A673 (cell line): ENCODE data around the gene PRG2. TPM values are rescaled to one million over a fixed set of nuclear protein-coding genes. Genes with fewer than 3 reads are reported as not detected.

ENCODE experiments used
- BruUV-seq: library from RNA; stranded (reverse); fragments of 400-500 nt; replicated peaks from 2 replicates; lab custom pipeline; 2021; lab: Mats Ljungman, UMichigan
- CTCF ChIA-PET: fragments of 300-600 bp; sonication (Branson Sonifier 250); formaldehyde crosslinking; loops from one replicate; lab custom pipeline; 2022; ENCODE audit warnings: antibody characterized with exemption; lab: Charles Lee
- POLR2A ChIA-PET: fragments of 300-600 bp; sonication (Branson Sonifier 250); formaldehyde crosslinking; loops from one replicate; lab custom pipeline; 2022; ENCODE audit warnings: antibody characterized with exemption; ENCODE audit not compliant: low non-redundant PET; lab: Charles Lee
- DNase-seq: peaks from one replicate; pipeline ENCODE4 v3.0.0-alpha.2; 2015; ENCODE audit warnings: low spot score
- H3K27ac ChIP-seq: fragments of 200-600 bp; sonication (generic); 2 replicates; pipeline ENCODE4 v1.5.1; 2016; ENCODE audit warnings: mixed run types, low read depth, mild to moderate bottlenecking, mixed read lengths, antibody characterized with exemption, low read length; ENCODE audit not compliant: poor library complexity, severe bottlenecking
- H3K27me3 ChIP-seq: fragments of 200-600 bp; sonication (generic); replicated peaks from 2 replicates; pipeline ENCODE4 v1.6.1; 2017; ENCODE audit warnings: mixed run types, low read depth, mild to moderate bottlenecking, mixed read lengths, antibody characterized with exemption, low read length; ENCODE audit not compliant: insufficient read depth, poor library complexity
- H3K36me3 ChIP-seq: fragments of 200-600 bp; sonication (generic); 2 replicates; pipeline ENCODE4 v1.6.1; 2016; ENCODE audit warnings: mixed run types, mild to moderate bottlenecking, mixed read lengths, antibody characterized with exemption, low read length; ENCODE audit not compliant: insufficient read depth, poor library complexity, severe bottlenecking
- H3K4me1 ChIP-seq: fragments of 200-600 bp; sonication (generic); 2 replicates; pipeline ENCODE4 v1.6.1; 2017; ENCODE audit warnings: mixed run types, mild to moderate bottlenecking, mixed read lengths, antibody characterized with exemption, low read length; ENCODE audit not compliant: insufficient read depth, poor library complexity, severe bottlenecking
- H3K4me3 ChIP-seq: fragments of 200-600 bp; sonication (generic); 2 replicates; pipeline ENCODE4 v1.5.1; 2016; ENCODE audit warnings: low read depth, mixed run types, mild to moderate bottlenecking, mixed read lengths, low read length; ENCODE audit not compliant: poor library complexity, severe bottlenecking
- H3K9me3 ChIP-seq: fragments of 200-600 bp; sonication (generic); 2 replicates; pipeline ENCODE4 v1.6.1; 2016; ENCODE audit warnings: mixed run types, low read depth, mild to moderate bottlenecking, mixed read lengths, antibody characterized with exemption, low read length; ENCODE audit not compliant: poor library complexity, severe bottlenecking
- EZH2 ChIP-seq: fragments of 200-600 bp; sonication (generic); IDR thresholded peaks from 2 replicates; pipeline ENCODE4 v1.6.1; 2017; ENCODE audit warnings: borderline replicate concordance, low read depth, mild to moderate bottlenecking, mixed read lengths, antibody characterized with exemption, low read length; ENCODE audit not compliant: poor library complexity, severe bottlenecking
- intact Hi-C: fragments of 100-400 bp; cut with micrococcal nuclease; formaldehyde crosslinking; loops from one replicate; pipeline ENCODE4 v1.10.0; 2022; ENCODE audit not compliant: unreplicated experiment
- total RNA-seq: library from RNA; stranded (reverse); gene quantifications from 2 replicates; pipeline ENCODE4 v1.2.3, GENCODE V29; 2021
- TF ChIP-seq, protein P1 (sequence below): fragments of 300-800, 200-600 bp; sonication (generic); conservative IDR thresholded peaks from 2 replicates; pipeline ENCODE4 v1.5.1; 2017; ENCODE audit warnings: low read depth, mild to moderate bottlenecking, antibody characterized with exemption, low read length, moderate library complexity, mixed read lengths

PRG2 gene
- total RNA-seq, 1 experiment from 2014 or later: not detected

DNA sequence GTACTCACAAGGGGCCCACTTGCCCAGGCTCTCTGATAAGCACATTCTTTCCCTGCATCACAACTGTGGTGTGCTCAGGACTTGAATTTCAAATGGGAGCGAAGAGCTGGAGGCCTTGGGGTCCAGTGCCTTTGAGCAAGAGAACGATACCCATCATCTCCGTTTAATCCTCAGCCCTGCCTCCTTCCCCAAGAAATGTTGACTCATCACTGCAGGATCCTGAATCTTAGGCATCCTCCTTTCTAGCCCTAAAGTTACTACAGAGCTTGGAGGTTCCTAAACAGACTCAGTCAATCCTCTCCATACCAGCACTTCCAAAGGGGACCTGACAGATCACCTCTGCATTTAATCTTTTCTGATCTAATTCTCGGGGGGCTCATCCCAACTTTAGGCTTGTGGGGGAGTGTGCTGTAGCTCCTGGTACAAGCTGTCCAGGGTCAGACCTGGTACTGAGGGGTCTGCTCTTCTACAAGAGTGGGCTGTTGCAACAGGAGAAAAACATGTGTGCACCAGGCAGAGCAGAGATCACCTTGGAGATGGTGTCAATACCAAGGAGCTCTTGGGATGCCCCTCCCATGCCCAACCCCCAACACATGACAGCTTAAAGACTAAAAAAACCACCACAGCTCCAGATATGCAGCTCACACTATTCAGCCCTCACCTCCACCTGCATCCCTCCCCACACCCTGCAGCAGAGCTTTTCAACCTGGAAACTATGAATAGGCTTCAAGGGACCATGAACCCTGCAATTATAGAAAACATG is 3.9 kb upstream of the PRG2 start:
- BruUV-seq: no TSS peak
- Histone ChIP-seq H3K9me3 (no peaks in the 10 kb centered on the region), H3K27ac (no peak overlapping the region), H3K27me3 (peaks cover 16% of the 10 kb centered on the region), H3K4me1 (no peaks in the 10 kb centered on the region), H3K4me3 (no peak overlapping the region), H3K36me3 (no peaks in the 10 kb centered on the region)
- no peak for DNase-seq
- intact Hi-C loops: no loop called here
- ChIA-PET POLR2A (no interaction called here), CTCF (interaction anchor here (0.6 kb wide), 1 partner anchor 247 kb away, joined by 3 read pairs; no protein-coding TSS in a partner anchor)
- TF ChIP-seq EZH2: no peak
- TF ChIP-seq, protein P1, sequence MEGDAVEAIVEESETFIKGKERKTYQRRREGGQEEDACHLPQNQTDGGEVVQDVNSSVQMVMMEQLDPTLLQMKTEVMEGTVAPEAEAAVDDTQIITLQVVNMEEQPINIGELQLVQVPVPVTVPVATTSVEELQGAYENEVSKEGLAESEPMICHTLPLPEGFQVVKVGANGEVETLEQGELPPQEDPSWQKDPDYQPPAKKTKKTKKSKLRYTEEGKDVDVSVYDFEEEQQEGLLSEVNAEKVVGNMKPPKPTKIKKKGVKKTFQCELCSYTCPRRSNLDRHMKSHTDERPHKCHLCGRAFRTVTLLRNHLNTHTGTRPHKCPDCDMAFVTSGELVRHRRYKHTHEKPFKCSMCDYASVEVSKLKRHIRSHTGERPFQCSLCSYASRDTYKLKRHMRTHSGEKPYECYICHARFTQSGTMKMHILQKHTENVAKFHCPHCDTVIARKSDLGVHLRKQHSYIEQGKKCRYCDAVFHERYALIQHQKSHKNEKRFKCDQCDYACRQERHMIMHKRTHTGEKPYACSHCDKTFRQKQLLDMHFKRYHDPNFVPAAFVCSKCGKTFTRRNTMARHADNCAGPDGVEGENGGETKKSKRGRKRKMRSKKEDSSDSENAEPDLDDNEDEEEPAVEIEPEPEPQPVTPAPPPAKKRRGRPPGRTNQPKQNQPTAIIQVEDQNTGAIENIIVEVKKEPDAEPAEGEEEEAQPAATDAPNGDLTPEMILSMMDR: no peak

DNA sequence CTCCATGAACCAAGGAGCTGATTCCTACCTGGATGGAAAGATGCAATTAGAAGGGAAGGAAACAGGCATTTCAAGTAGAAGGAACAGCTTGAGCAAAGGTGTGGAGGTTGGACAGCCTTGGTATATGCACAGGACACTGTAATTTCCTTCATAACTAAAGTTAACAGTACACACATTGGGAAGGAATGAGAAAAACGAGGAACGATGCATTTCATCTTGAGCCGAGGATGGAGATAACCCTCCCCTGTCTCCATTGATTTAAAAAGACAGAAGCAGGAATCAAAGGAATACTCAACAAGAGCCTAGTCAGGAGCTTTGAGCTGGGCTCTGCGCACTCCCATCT is 2.3 kb upstream of the PRG2 start:
- Histone ChIP-seq H3K4me3 (no peak overlapping the region), H3K27me3 (peaks cover 19% of the 10 kb centered on the region), H3K4me1 (no peaks in the 10 kb centered on the region), H3K36me3 (no peaks in the 10 kb centered on the region), H3K27ac (no peak overlapping the region), H3K9me3 (no peaks in the 10 kb centered on the region)
- ChIA-PET CTCF (interaction anchor here (0.5 kb wide), 1 partner anchor 65 kb away, joined by 10 read pairs; no protein-coding TSS in a partner anchor), POLR2A (no interaction called here)
- BruUV-seq: no TSS peak
- no peak for TF ChIP-seq EZH2
- TF ChIP-seq, protein P1: no peak
- intact Hi-C loops: no loop called here
- DNase-seq: no peak

DNA sequence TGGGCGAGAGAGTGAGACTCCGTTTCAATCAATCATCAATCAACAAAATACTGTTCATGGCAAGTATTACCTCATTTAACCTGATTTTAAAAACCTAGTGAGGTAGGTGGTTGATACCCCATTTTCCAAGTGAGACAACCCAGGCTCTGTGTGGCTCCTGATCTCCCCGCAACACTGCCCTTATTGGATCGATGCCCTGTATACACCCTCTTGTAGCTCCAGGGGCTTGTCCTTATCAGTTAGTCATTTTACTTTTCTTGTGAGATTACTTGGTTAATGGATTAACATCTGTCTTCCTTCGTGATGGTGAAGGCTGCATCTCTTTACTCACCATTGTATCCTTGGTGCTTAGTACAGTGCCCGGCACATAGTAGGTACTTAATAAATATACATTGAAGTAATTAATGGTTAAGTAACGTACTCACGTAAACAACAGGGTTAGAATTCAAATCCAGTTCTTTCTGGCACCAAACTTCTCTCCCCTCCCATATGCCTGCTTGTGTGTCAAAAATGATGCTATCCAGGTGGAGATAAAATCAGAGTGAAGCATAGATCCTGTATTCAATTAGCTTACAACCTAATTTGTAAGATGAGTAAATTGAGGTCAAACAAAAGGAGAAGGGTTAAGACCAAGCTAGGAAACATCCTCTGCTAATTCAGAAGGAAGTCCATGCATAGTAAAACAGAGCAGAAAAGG is 1.8 kb upstream of the PRG2 start:
- H3K27me3 ChIP-seq: peaks cover 19% of the 10 kb centered on the region
- BruUV-seq: no TSS peak
- no peaks in the 10 kb centered on the region for H3K9me3 ChIP-seq
- H3K36me3 ChIP-seq: no peaks in the 10 kb centered on the region
- H3K4me3 ChIP-seq: no peak overlapping the region
- no peak overlapping the region for H3K27ac ChIP-seq
- ChIA-PET CTCF (interaction anchor here (0.5 kb wide), 1 partner anchor 66 kb away, joined by 10 read pairs; no protein-coding TSS in a partner anchor), POLR2A (no interaction called here)
- intact Hi-C loops: no loop called here
- TF ChIP-seq EZH2: no peak
- TF ChIP-seq, protein P1: no peak
- DNase-seq: no peak
- no peaks in the 10 kb centered on the region for H3K4me1 ChIP-seq
